Liver (tissue), 9 donors: ENCODE data around the gene ALX3. TPM values are rescaled to one million over a fixed set of nuclear protein-coding genes. Genes with fewer than 3 reads are reported as not detected.
A peak's percentile ranks its signal among the peaks of the same experiment; 100 is the strongest.

Experiments used
- DNase-seq: peaks from one replicate; pipeline ENCODE4 v3.0.0-alpha.2; 2017; ENCODE audit warnings: low spot score
- H3K27ac ChIP-seq, 2 donors: one replicate each; pipeline ENCODE4 v1.7.0; 2013; ENCODE audit warnings: inconsistent platforms in 2 of 2, low read length in 2 of 2, control low read depth in 1 of 2, low read depth in 1 of 2, mild to moderate bottlenecking in 1 of 2
- H3K27me3 ChIP-seq, 4 donors: one replicate each; pipeline versions ENCODE4 v1.6.1 to v1.7.0; 2013; ENCODE audit warnings: low read length in 3 of 4, inconsistent platforms in 1 of 4, mild to moderate bottlenecking in 1 of 4, moderate library complexity in 1 of 4; ENCODE audit not compliant: control insufficient read depth in 4 of 4, insufficient read depth in 4 of 4
- H3K36me3 ChIP-seq, 4 donors: one replicate each; pipeline versions ENCODE4 v1.6.1 to v1.7.0; 2013; ENCODE audit warnings: low read length in 3 of 4, mild to moderate bottlenecking in 3 of 4, low read depth in 1 of 4, moderate library complexity in 1 of 4; ENCODE audit not compliant: control insufficient read depth in 4 of 4, insufficient read depth in 3 of 4
- H3K4me1 ChIP-seq, 4 donors: one replicate each; pipeline versions ENCODE4 v1.6.1 to v1.7.0; 2013; ENCODE audit warnings: low read length in 3 of 4, mild to moderate bottlenecking in 3 of 4, moderate library complexity in 1 of 4; ENCODE audit not compliant: control insufficient read depth in 4 of 4, insufficient read depth in 4 of 4
- H3K4me3 ChIP-seq, 3 donors: one replicate each; pipeline versions ENCODE4 v1.6.1 to v1.7.0; 2013; ENCODE audit warnings: low read length in 3 of 3, control low read depth in 1 of 3, low read depth in 1 of 3, mild to moderate bottlenecking in 1 of 3
- H3K9ac ChIP-seq, 2 donors: one replicate each; pipeline ENCODE4 v1.7.0; 2013; ENCODE audit warnings: low read length in 2 of 2, mild to moderate bottlenecking in 2 of 2, moderate library complexity in 2 of 2, control low read depth in 1 of 2, low read depth in 1 of 2
- H3K9me3 ChIP-seq, 4 donors: one replicate each; pipeline versions ENCODE4 v1.6.1 to v1.7.0; 2013; ENCODE audit warnings: low read length in 3 of 4; ENCODE audit not compliant: control insufficient read depth in 4 of 4
- EGR1 ChIP-seq, 2 donors: IDR thresholded peaks; 2 replicates each; pipeline ENCODE4 v1.6.1; 2016 to 2018; ENCODE audit warnings: antibody characterized with exemption in 2 of 2, low read depth in 2 of 2
- FOXA1 ChIP-seq: IDR thresholded peaks from 2 replicates; pipeline ENCODE4 v1.6.1; 2016; ENCODE audit warnings: antibody characterized with exemption
- FOXA2 ChIP-seq: IDR thresholded peaks from 2 replicates; pipeline ENCODE4 v1.6.1; 2016; ENCODE audit warnings: antibody characterized with exemption
- GABPA ChIP-seq, 2 donors: IDR thresholded peaks in 1 of 2; conservative IDR thresholded peaks in 1 of 2; 2 replicates each; pipeline ENCODE4 v1.6.1; 2016; ENCODE audit warnings: antibody characterized with exemption in 2 of 2, mild to moderate bottlenecking in 1 of 2, moderate library complexity in 1 of 2
- HNF4A ChIP-seq, 2 donors: conservative IDR thresholded peaks; 2 replicates each; pipeline ENCODE4 v1.6.1; 2016; ENCODE audit warnings: antibody characterized with exemption in 2 of 2, mild to moderate bottlenecking in 2 of 2
- HNF4G ChIP-seq: IDR thresholded peaks from 2 replicates; pipeline ENCODE4 v1.6.1; 2016; ENCODE audit warnings: antibody characterized with exemption
- JUND ChIP-seq, 2 donors: IDR thresholded peaks; 2 replicates each; pipeline ENCODE4 v1.6.1; 2016; ENCODE audit warnings: antibody characterized with exemption in 2 of 2
- NR2F2 ChIP-seq: IDR thresholded peaks from 2 replicates; pipeline ENCODE4 v1.6.1; 2016; ENCODE audit warnings: antibody characterized with exemption
- RAD21 ChIP-seq, 2 donors: IDR thresholded peaks; 2 replicates each; pipeline ENCODE4 v1.6.1; 2016; ENCODE audit warnings: antibody characterized with exemption in 2 of 2, mild to moderate bottlenecking in 2 of 2
- RXRA ChIP-seq, 2 donors: IDR thresholded peaks; 2 replicates each; pipeline ENCODE4 v1.6.1; 2017 to 2018; ENCODE audit warnings: antibody characterized with exemption in 2 of 2, mild to moderate bottlenecking in 1 of 2
- SP1 ChIP-seq: IDR thresholded peaks from 2 replicates; pipeline ENCODE4 v1.6.1; 2018; ENCODE audit warnings: antibody characterized with exemption, mild to moderate bottlenecking
- TAF1 ChIP-seq: conservative IDR thresholded peaks from 2 replicates; pipeline ENCODE4 v1.6.1; 2016; ENCODE audit warnings: antibody characterized with exemption, mild to moderate bottlenecking
- YY1 ChIP-seq: IDR thresholded peaks from 2 replicates; pipeline ENCODE4 v1.6.1; 2016; ENCODE audit warnings: antibody characterized with exemption, mild to moderate bottlenecking
- WGBS: extraction: QIAGEN DNeasy Blood & Tissue Kit; methylation state at CpG from one replicate; pipeline ENCODE4 v1.1.7; 2013; 5-methylcytosine and 5-hydroxymethylcytosine counted together
- polyA plus RNA-seq, 2 donors: library from polyadenylated mRNA; stranded (reverse) in 1 of 2; unstranded in 1 of 2; fragments of 200-250 nt in 1 of 2; fragments of >200 nt in 1 of 2; fragmentation: Nextera tagmentation in 1 of 2; extraction: Ambion mirVana in 1 of 2; gene quantifications; one replicate each; pipeline versions ENCODE4 v1.2.1 to v1.2.3, GENCODE V29; 2013 to 2015
- total RNA-seq, 2 donors: library from RNA; depleted of rRNA; stranded (reverse); fragments of >200 nt; gene quantifications; one replicate each; pipeline ENCODE4 v1.2.3, GENCODE V29; 2014
- TF ChIP-seq, protein P1 (sequence below): IDR thresholded peaks from 2 replicates; pipeline ENCODE4 v1.6.1; 2016; ENCODE audit warnings: antibody characterized with exemption
- TF ChIP-seq, protein P2 (sequence below): fragments of 150-350 bp; IDR thresholded peaks from 2 replicates; pipeline ENCODE4 v1.5.1; 2017; ENCODE audit warnings: improper control_type of control experiment, low read depth, low read length; ENCODE audit not compliant: missing input control
- TF ChIP-seq, protein P3 (sequence below): IDR thresholded peaks from 2 replicates; pipeline ENCODE4 v1.6.1; 2016; ENCODE audit warnings: antibody characterized with exemption
- TF ChIP-seq, protein P4 (sequence below): IDR thresholded peaks from 2 replicates; pipeline ENCODE4 v1.6.1; 2016; ENCODE audit warnings: antibody characterized with exemption
- TF ChIP-seq, protein P5 (sequence below): IDR thresholded peaks from 2 replicates; pipeline ENCODE4 v1.6.1; 2016; ENCODE audit warnings: antibody characterized with exemption, mild to moderate bottlenecking
- donor health status: healthy.
- donor health status: healthy.
- donor health status: healthy.
- donor health status: healthy.
- donor health status: healthy.

ALX3 gene
- total and polyA plus RNA-seq, 4 donors, result not detected

DNA sequence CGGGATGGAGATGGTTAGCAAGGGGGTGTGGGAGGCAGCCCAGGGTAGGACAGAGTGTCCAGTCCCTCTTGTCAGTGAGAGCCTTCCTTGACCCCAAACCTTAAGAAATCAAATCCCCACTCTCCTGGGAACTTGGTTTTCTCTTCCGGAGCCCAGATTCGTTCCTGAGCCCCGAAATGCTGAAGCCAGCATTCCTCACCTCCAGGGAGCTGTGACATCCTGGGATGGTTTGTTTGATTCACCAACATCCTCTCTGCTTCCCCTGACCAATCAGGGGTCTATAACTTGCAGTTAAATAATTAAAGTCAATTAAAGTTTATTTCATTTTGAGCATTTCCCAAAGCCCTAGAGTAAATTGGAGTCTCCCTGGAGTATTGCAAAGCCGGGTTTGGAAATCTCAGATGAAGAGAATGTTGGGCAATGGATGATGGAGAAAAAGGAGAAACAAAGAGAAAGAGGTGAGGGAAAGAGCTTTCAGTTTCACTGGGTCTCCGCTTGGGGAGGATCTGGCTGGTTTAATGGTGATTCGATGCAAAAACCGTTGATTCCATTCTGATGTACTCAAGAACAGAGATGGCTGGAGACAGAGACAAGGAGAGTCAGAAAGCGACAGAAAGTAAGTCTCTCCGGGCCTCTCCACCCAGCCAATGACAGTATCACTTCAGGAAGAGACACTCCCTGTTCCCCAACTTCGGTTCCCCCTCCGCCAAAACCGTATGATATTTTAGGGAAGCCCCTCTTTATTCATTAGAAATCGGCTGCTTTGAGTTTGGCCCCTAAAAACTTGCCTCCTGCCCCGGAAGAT, 12.8 kb upstream of the ALX3 start:
- DNase-seq, result no peak
- TF ChIP-seq TAF1, result no peak
- TF ChIP-seq, protein P1, sequence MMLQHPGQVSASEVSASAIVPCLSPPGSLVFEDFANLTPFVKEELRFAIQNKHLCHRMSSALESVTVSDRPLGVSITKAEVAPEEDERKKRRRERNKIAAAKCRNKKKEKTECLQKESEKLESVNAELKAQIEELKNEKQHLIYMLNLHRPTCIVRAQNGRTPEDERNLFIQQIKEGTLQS, result no peak
- TF ChIP-seq RXRA (IDR thresholded peaks at IDR 0.05), result no peak
- no peak for TF ChIP-seq YY1
- no peak for TF ChIP-seq EGR1 (IDR thresholded peaks at IDR 0.05; ENCODE audit: low read depth in 2 of 2)
- TF ChIP-seq NR2F2, result no peak
- no peak for TF ChIP-seq SP1
- TF ChIP-seq, protein P2, sequence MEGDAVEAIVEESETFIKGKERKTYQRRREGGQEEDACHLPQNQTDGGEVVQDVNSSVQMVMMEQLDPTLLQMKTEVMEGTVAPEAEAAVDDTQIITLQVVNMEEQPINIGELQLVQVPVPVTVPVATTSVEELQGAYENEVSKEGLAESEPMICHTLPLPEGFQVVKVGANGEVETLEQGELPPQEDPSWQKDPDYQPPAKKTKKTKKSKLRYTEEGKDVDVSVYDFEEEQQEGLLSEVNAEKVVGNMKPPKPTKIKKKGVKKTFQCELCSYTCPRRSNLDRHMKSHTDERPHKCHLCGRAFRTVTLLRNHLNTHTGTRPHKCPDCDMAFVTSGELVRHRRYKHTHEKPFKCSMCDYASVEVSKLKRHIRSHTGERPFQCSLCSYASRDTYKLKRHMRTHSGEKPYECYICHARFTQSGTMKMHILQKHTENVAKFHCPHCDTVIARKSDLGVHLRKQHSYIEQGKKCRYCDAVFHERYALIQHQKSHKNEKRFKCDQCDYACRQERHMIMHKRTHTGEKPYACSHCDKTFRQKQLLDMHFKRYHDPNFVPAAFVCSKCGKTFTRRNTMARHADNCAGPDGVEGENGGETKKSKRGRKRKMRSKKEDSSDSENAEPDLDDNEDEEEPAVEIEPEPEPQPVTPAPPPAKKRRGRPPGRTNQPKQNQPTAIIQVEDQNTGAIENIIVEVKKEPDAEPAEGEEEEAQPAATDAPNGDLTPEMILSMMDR, result no peak
- Histone ChIP-seq H3K4me1 (peaks cover 3 to 16% (median 13%) of the 10 kb centered on the region in 4 donors), H3K36me3 (no peaks in the 10 kb centered on the region), H3K27me3 (peaks cover 0 to 3% (median 0%) of the 10 kb centered on the region in 4 donors), H3K9ac (no peak overlapping the region), H3K27ac (no peak overlapping the region), H3K4me3 (peak overlapping the region in 1 of 3 donors; percentile 64), H3K9me3 (no peaks in the 10 kb centered on the region)
- 34% methylated on average over 15 of the region's 15 CpGs for WGBS

DNA sequence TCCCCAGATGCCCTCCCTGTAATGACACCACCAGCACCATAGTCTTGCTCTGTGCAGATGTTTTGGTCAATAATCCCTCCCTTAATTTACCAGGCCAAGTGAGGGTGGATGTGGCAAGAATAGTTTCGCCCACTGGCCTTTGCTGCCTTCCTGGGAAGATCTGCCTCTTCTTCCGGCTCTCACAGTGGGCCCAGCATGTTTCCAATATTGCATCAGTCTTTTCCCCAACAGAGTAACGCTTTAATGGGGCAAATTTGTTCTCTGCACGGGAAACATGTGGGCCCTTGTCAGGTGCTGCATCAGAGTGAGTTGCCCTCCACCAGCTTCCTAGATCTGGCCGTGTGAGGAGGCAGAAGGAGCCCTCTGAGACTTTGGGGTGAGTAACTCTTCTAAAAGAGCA, 12.0 kb upstream of the ALX3 start:
- Histone ChIP-seq H3K4me3 (no peak overlapping the region), H3K9ac (no peak overlapping the region), H3K36me3 (no peaks in the 10 kb centered on the region), H3K9me3 (no peaks in the 10 kb centered on the region), H3K27me3 (peaks cover 0 to 3% (median 0%) of the 10 kb centered on the region in 4 donors), H3K27ac (no peak overlapping the region), H3K4me1 (peaks cover 3 to 16% (median 12%) of the 10 kb centered on the region in 4 donors)
- TF ChIP-seq, protein P3, sequence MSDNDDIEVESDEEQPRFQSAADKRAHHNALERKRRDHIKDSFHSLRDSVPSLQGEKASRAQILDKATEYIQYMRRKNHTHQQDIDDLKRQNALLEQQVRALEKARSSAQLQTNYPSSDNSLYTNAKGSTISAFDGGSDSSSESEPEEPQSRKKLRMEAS, result no peak
- TF ChIP-seq HNF4A (conservative IDR thresholded peaks at IDR 0.05) (no peak), FOXA2 (no peak), EGR1 (IDR thresholded peaks at IDR 0.05; ENCODE audit: low read depth in 2 of 2) (no peak), NR2F2 (no peak), GABPA (IDR thresholded peaks at IDR 0.05 in 1 of 2, conservative IDR thresholded peaks at IDR 0.05 in 1 of 2) (no peak), FOXA1 (no peak), RXRA (IDR thresholded peaks at IDR 0.05) (no peak), SP1 (no peak), TAF1 (no peak), HNF4G (no peak), JUND (IDR thresholded peaks at IDR 0.05) (no peak), YY1 (no peak), RAD21 (IDR thresholded peaks at IDR 0.05) (no peak)
- TF ChIP-seq, protein P2, result no peak
- TF ChIP-seq, protein P4, sequence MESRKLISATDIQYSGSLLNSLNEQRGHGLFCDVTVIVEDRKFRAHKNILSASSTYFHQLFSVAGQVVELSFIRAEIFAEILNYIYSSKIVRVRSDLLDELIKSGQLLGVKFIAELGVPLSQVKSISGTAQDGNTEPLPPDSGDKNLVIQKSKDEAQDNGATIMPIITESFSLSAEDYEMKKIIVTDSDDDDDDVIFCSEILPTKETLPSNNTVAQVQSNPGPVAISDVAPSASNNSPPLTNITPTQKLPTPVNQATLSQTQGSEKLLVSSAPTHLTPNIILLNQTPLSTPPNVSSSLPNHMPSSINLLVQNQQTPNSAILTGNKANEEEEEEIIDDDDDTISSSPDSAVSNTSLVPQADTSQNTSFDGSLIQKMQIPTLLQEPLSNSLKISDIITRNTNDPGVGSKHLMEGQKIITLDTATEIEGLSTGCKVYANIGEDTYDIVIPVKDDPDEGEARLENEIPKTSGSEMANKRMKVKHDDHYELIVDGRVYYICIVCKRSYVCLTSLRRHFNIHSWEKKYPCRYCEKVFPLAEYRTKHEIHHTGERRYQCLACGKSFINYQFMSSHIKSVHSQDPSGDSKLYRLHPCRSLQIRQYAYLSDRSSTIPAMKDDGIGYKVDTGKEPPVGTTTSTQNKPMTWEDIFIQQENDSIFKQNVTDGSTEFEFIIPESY, result no peak
- TF ChIP-seq, protein P1, result no peak
- TF ChIP-seq, protein P5, sequence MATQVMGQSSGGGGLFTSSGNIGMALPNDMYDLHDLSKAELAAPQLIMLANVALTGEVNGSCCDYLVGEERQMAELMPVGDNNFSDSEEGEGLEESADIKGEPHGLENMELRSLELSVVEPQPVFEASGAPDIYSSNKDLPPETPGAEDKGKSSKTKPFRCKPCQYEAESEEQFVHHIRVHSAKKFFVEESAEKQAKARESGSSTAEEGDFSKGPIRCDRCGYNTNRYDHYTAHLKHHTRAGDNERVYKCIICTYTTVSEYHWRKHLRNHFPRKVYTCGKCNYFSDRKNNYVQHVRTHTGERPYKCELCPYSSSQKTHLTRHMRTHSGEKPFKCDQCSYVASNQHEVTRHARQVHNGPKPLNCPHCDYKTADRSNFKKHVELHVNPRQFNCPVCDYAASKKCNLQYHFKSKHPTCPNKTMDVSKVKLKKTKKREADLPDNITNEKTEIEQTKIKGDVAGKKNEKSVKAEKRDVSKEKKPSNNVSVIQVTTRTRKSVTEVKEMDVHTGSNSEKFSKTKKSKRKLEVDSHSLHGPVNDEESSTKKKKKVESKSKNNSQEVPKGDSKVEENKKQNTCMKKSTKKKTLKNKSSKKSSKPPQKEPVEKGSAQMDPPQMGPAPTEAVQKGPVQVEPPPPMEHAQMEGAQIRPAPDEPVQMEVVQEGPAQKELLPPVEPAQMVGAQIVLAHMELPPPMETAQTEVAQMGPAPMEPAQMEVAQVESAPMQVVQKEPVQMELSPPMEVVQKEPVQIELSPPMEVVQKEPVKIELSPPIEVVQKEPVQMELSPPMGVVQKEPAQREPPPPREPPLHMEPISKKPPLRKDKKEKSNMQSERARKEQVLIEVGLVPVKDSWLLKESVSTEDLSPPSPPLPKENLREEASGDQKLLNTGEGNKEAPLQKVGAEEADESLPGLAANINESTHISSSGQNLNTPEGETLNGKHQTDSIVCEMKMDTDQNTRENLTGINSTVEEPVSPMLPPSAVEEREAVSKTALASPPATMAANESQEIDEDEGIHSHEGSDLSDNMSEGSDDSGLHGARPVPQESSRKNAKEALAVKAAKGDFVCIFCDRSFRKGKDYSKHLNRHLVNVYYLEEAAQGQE, result no peak
- 90% methylated on average over 5 of the region's 5 CpGs for WGBS
- DNase-seq, result no peak
